LNCAP (cell line): ENCODE measurements around the gene PTPRQ.

ENCODE experiments used
- CTCF ChIP-seq: fragments of 450-650 bp; IDR thresholded peaks from 2 replicates; pipeline ENCODE4 v1.5.1; 2017; ENCODE audit warnings: mild to moderate bottlenecking

Gene PTPRQ

GRCh38 chr12:80539029-80539428, 95.0 kb downstream of the PTPRQ start:
- TF ChIP-seq CTCF, result no peak

- TF ChIP-seq CTCF, result no peak
Observed at GRCh38 chr12:80549298-80549697, 105.3 kb downstream of the PTPRQ start.

- TF ChIP-seq CTCF, result no peak
Observed at GRCh38 chr12:80551897-80552296, 107.9 kb downstream of the PTPRQ start.

GRCh38 chr12:80553316-80553715, 109.3 kb downstream of the PTPRQ start:
- TF ChIP-seq CTCF, result no peak

GRCh38 chr12:80556566-80556965, 112.5 kb downstream of the PTPRQ start:
- no peak for TF ChIP-seq CTCF

GRCh38 chr12:80559766-80560165, 115.7 kb downstream of the PTPRQ start:
- TF ChIP-seq CTCF, result no peak

- no peak for TF ChIP-seq CTCF
Observed at GRCh38 chr12:80565271-80565670, 121.2 kb downstream of the PTPRQ start.

- no peak for TF ChIP-seq CTCF
Observed at GRCh38 chr12:80567401-80567800, 123.4 kb downstream of the PTPRQ start.
